ENCODE results near the gene ADNP2. TPM values are rescaled to one million over a fixed set of nuclear protein-coding genes. Genes with fewer than 3 reads are reported as not detected.

Gene ADNP2, protein sequence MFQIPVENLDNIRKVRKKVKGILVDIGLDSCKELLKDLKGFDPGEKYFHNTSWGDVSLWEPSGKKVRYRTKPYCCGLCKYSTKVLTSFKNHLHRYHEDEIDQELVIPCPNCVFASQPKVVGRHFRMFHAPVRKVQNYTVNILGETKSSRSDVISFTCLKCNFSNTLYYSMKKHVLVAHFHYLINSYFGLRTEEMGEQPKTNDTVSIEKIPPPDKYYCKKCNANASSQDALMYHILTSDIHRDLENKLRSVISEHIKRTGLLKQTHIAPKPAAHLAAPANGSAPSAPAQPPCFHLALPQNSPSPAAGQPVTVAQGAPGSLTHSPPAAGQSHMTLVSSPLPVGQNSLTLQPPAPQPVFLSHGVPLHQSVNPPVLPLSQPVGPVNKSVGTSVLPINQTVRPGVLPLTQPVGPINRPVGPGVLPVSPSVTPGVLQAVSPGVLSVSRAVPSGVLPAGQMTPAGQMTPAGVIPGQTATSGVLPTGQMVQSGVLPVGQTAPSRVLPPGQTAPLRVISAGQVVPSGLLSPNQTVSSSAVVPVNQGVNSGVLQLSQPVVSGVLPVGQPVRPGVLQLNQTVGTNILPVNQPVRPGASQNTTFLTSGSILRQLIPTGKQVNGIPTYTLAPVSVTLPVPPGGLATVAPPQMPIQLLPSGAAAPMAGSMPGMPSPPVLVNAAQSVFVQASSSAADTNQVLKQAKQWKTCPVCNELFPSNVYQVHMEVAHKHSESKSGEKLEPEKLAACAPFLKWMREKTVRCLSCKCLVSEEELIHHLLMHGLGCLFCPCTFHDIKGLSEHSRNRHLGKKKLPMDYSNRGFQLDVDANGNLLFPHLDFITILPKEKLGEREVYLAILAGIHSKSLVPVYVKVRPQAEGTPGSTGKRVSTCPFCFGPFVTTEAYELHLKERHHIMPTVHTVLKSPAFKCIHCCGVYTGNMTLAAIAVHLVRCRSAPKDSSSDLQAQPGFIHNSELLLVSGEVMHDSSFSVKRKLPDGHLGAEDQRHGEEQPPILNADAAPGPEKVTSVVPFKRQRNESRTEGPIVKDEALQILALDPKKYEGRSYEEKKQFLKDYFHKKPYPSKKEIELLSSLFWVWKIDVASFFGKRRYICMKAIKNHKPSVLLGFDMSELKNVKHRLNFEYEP
- total RNA-seq (2014; rRNA removed; shearing (Covaris generic)) (53.6 and 66.4 TPM in 2 replicates), polyA plus RNA-seq (2016; fragmentation: Nextera tagmentation; extraction: Ambion mirVana) (18.5 and 19.3 TPM in 2 replicates)
- long read RNA-seq, partial matches to known transcripts, result 0 of 4 reads
- long read RNA-seq, other reads (novel, unspliced or antisense), result 4 of 4 reads

DNA sequence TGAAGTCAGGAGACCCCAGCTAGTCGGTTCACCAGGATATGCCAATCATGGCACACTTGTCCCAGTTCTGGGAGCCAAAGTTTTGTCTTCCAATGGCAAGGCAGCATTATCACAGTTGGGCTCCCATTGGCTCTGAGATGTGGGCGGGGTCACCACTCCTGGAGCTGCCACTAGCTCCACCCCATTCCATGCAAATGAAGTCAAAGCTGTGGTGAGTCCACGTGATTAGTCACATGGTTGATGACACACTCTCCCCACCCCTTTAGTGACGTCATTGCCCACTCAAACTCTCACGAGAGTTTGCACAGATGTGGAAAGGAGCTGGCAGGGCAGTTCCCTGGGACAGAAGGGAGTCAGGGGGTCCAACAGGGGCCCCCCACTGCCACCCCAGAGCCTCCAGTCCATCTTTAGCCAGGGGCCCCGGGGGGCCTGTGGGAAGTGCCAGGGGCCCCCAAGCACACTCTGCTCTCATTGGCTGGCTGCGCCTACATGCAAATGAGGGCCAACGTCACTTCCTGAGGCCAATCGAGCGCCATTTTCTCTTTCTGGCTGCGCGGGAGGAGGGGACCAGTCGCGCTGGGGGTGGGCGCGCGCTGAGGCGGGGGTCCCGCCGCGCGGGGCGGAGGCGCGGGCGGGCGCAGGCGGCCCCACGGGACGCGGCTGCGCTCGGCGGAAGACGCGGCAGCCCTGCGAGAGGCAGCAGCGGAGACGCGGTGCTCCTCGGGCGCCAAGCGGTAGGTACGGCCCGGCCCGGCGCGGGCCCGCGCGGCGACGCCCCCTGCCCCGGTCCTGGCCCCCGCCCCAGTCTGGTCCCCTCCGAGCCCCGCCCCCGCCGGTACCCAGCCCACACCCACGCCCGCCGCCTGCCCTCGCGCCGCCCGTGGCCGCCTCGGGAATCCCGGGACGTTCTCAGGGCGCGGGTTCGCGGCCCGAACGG is at the start of gene ADNP2:
Gene ADNP2 (plus strand): TSS at position 524 of the 937 bp plus-strand sequence. CDS start 8,281 bp downstream, outside the sequence.
- TF ChIP-seq EZH2 (IDR thresholded peaks at IDR 0.05; ENCODE audit: low read depth, unreplicated experiment), result no peak
- TF ChIP-seq, protein P1, sequence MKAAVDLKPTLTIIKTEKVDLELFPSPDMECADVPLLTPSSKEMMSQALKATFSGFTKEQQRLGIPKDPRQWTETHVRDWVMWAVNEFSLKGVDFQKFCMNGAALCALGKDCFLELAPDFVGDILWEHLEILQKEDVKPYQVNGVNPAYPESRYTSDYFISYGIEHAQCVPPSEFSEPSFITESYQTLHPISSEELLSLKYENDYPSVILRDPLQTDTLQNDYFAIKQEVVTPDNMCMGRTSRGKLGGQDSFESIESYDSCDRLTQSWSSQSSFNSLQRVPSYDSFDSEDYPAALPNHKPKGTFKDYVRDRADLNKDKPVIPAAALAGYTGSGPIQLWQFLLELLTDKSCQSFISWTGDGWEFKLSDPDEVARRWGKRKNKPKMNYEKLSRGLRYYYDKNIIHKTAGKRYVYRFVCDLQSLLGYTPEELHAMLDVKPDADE (IDR thresholded peaks at IDR 0.05), result no peak
- TF ChIP-seq CREB1 (CRISPR knock-in tag; IDR thresholded peaks at IDR 0.05; ENCODE audit: low read depth), result peak; percentile 98
- peak; percentile 70 for TF ChIP-seq POLR2AphosphoS5 (IDR thresholded peaks at IDR 0.05; ENCODE audit: low read depth)
- Histone ChIP-seq H3K9me2 (ENCODE audit: insufficient read depth) (no peaks in the 10 kb centered on the region), H3K36me3 (ENCODE audit: insufficient read depth) (no peaks in the 10 kb centered on the region; the same call in 1 of the 2 replicates), H3K27me3 (ENCODE audit: insufficient read depth) (no peaks in the 10 kb centered on the region), H2AFZ (no peak within 1 kb of the TSS), H3K4me2 (peak within 1 kb of the TSS; percentile 97), H3K4me3 (peak within 1 kb of the TSS; percentile 90), H3F3A (replicated peaks; ENCODE audit: low read depth) (no peaks in the 10 kb centered on the region), H4K20me1 (replicated peaks; ENCODE audit: insufficient read depth) (peaks cover 33% of the 10 kb centered on the region), H3K4me1 (ENCODE audit: insufficient read depth) (peaks cover 38% of the 10 kb centered on the region), H3K27ac (ENCODE audit: low read depth) (peak within 1 kb of the TSS; percentile 72; the same call in 1 of the 2 replicates), H3K79me2 (replicated peaks; ENCODE audit: insufficient read depth) (peaks cover 45% of the 10 kb centered on the region)
- peak; percentile 99 for DNase-seq (ENCODE audit: low spot score)
- peaks cover 13% of the 10 kb centered on the region for H3K27me3 Mint-ChIP-seq (ENCODE audit: insufficient read depth, low read depth, poor library complexity)
- peaks cover 2% of the 10 kb centered on the region; the same call in 1 of the 3 replicates for H3K9me3 Mint-ChIP-seq
- peak within 1 kb of the TSS; percentile 88 for H3K4me3 Mint-ChIP-seq
- peak within 1 kb of the TSS; percentile 89 for H3K27ac Mint-ChIP-seq
- peak; percentile 64 for ATAC-seq
- peaks cover 15% of the 10 kb centered on the region for H3K36me3 Mint-ChIP-seq (ENCODE audit: low read depth)
- peaks cover 65% of the 10 kb centered on the region for H3K4me1 Mint-ChIP-seq

DNA sequence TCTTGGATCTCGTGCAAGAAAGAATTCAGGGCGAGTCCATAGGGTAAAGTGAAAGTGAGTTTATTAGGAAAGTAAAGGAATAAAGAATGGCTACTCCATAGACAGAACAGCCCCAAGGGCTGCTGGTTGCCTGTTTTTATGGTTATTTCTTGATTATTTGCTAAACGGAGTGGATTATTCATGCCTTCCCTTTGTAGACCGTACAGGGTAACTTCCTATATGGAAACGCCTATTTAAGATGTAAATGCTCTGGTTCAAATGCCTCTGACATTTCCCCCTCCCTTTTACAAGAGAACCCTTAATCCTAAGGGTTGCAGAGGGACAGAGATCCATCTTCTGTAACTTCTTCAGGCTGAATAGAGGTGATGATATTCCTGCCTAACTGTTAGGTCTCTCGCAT is 49.1 kb upstream of the ADNP2 start:
- Histone ChIP-seq H3F3A (replicated peaks; ENCODE audit: low read depth) (no peaks in the 10 kb centered on the region), H3K4me2 (no peak overlapping the region), H3K27ac (ENCODE audit: low read depth) (no peak overlapping the region), H4K20me1 (replicated peaks; ENCODE audit: insufficient read depth) (no peaks in the 10 kb centered on the region), H2AFZ (no peak overlapping the region), H3K9me2 (ENCODE audit: insufficient read depth) (no peaks in the 10 kb centered on the region), H3K27me3 (ENCODE audit: insufficient read depth) (no peaks in the 10 kb centered on the region), H3K4me3 (no peak overlapping the region), H3K4me1 (ENCODE audit: insufficient read depth) (peaks cover 4% of the 10 kb centered on the region; the same call in 1 of the 2 replicates), H3K36me3 (ENCODE audit: insufficient read depth) (no peaks in the 10 kb centered on the region), H3K79me2 (replicated peaks; ENCODE audit: insufficient read depth) (no peaks in the 10 kb centered on the region)
- Mint-ChIP-seq H3K36me3 (ENCODE audit: low read depth) (peaks cover 42% of the 10 kb centered on the region), H3K27ac (no peak overlapping the region), H3K4me1 (no peaks in the 10 kb centered on the region), H3K27me3 (ENCODE audit: insufficient read depth, low read depth, poor library complexity) (peaks cover 10% of the 10 kb centered on the region), H3K4me3 (no peak overlapping the region), H3K9me3 (peaks cover 84% of the 10 kb centered on the region)
- DNase-seq (ENCODE audit: low spot score) (no peak), ATAC-seq (no peak)
- TF ChIP-seq, protein P2, sequence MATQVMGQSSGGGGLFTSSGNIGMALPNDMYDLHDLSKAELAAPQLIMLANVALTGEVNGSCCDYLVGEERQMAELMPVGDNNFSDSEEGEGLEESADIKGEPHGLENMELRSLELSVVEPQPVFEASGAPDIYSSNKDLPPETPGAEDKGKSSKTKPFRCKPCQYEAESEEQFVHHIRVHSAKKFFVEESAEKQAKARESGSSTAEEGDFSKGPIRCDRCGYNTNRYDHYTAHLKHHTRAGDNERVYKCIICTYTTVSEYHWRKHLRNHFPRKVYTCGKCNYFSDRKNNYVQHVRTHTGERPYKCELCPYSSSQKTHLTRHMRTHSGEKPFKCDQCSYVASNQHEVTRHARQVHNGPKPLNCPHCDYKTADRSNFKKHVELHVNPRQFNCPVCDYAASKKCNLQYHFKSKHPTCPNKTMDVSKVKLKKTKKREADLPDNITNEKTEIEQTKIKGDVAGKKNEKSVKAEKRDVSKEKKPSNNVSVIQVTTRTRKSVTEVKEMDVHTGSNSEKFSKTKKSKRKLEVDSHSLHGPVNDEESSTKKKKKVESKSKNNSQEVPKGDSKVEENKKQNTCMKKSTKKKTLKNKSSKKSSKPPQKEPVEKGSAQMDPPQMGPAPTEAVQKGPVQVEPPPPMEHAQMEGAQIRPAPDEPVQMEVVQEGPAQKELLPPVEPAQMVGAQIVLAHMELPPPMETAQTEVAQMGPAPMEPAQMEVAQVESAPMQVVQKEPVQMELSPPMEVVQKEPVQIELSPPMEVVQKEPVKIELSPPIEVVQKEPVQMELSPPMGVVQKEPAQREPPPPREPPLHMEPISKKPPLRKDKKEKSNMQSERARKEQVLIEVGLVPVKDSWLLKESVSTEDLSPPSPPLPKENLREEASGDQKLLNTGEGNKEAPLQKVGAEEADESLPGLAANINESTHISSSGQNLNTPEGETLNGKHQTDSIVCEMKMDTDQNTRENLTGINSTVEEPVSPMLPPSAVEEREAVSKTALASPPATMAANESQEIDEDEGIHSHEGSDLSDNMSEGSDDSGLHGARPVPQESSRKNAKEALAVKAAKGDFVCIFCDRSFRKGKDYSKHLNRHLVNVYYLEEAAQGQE (IDR thresholded peaks at IDR 0.05; ENCODE audit: unreplicated experiment), result no peak
- TF ChIP-seq EZH2phosphoT487 (IDR thresholded peaks at IDR 0.05; ENCODE audit: unreplicated experiment) (no peak), NANOG (IDR thresholded peaks at IDR 0.05; ENCODE audit: borderline replicate concordance) (no peak), EZH2 (IDR thresholded peaks at IDR 0.05; ENCODE audit: low read depth, unreplicated experiment) (no peak), CREB1 (CRISPR knock-in tag; IDR thresholded peaks at IDR 0.05; ENCODE audit: low read depth) (no peak)
- TF ChIP-seq, protein P1 (IDR thresholded peaks at IDR 0.05), result no peak

Measured in GM23338 (cell line).